Measurements from ENCODE around the gene ZBTB5. TPM values are rescaled to one million over a fixed set of nuclear protein-coding genes. Genes with fewer than 3 reads are reported as not detected.

ZBTB5 gene
- total and polyA plus RNA-seq, 2 of the 13 experiments (the other 11 are each of a cell fraction or from before 2014, with no cell fraction given): 12.5 to 20.5 TPM

GRCh38 chr9:37406603-37407401, 58.4 kb downstream of the ZBTB5 start:
- no peak for ATAC-seq
- in situ Hi-C loops (cut with HindIII; ENCODE audit: extremely low pct_ligation_motif_present, low pct_unique_long_range_greater_than_20kb) (no loop called here), intact Hi-C loops (cut with micrococcal nuclease; ENCODE audit: unreplicated experiment) (no loop called here)
- no peaks in the 10 kb centered on the region for H3K79me2 ChIP-seq (ENCODE audit: insufficient read depth, low read length)
- 74% methylated on average over 10 of the region's 11 CpGs for WGBS (ENCODE audit: low lambda C conversion rate)
- H4K20me1 ChIP-seq (ENCODE audit: insufficient read depth, low read length): no peaks in the 10 kb centered on the region
- ChIA-PET CTCF (ENCODE audit: low intra/inter-chr PET ratio, low total read pairs) (no interaction called here), POLR2A (no interaction called here)
- no peaks in the 10 kb centered on the region for H3K36me3 ChIP-seq (replicated peaks in 1 of 2; ENCODE audit: control insufficient read depth in 1 of 2, insufficient read depth in 2 of 2, low read length in 2 of 2)
- H3K4me1 ChIP-seq (ENCODE audit: insufficient read depth, low read length): peaks cover 32% of the 10 kb centered on the region
- no peak for DNase-seq (ENCODE audit: low spot score)
- no peaks in the 10 kb centered on the region for H3K9me3 ChIP-seq (ENCODE audit: low read length)
- no peak overlapping the region for H3K4me3 ChIP-seq (replicated peaks in 1 of 3; ENCODE audit: insufficient read depth in 1 of 3, low read depth in 2 of 3, low read length in 3 of 3)
- H3K27ac ChIP-seq (ENCODE audit: extremely low read length, insufficient read depth, low read length): no peak overlapping the region
- H3K27me3 ChIP-seq (ENCODE audit: control insufficient read depth in 1 of 2, insufficient read depth in 2 of 2, low read length in 2 of 2): 0 out of 5 replicates have a peak, but pooled peaks cover 0 to 3% of the 10 kb centered on the region in 2 experiments
- no peak overlapping the region for H3K4me2 ChIP-seq (ENCODE audit: low read depth, low read length)
- FAIRE-seq: no peak
- no peak overlapping the region for H2AFZ ChIP-seq (ENCODE audit: low read length)
- no peak overlapping the region for H3K9ac ChIP-seq (ENCODE audit: insufficient read depth, low read depth, low read length)
- no TSS peak for BruUV-seq (replicated peaks)
- no peak for TF ChIP-seq ZNF737 (CRISPR knock-in tag; IDR thresholded peaks at IDR 0.05; ENCODE audit: borderline replicate concordance)
- TF ChIP-seq ZNF577 (CRISPR knock-in tag; IDR thresholded peaks at IDR 0.05; ENCODE audit: borderline replicate concordance, low read depth): no peak
- no peak for TF ChIP-seq CHD2 (IDR thresholded peaks at IDR 0.05; ENCODE audit: low read depth, low read length)
- no peak for TF ChIP-seq PCBP2 (optimal IDR thresholded peaks at IDR 0.05; ENCODE audit: low read depth, low read length, poor library complexity, severe bottlenecking)
- no peak for TF ChIP-seq TCF7 (IDR thresholded peaks at IDR 0.05; ENCODE audit: low read depth)
- TF ChIP-seq PRDM10 (CRISPR knock-in tag; IDR thresholded peaks at IDR 0.05; ENCODE audit: low read depth): no peak
- TF ChIP-seq KDM2A (CRISPR knock-in tag; IDR thresholded peaks at IDR 0.05; ENCODE audit: borderline replicate concordance, low read depth): no peak
- TF ChIP-seq ZNF441 (CRISPR knock-in tag; IDR thresholded peaks at IDR 0.05; ENCODE audit: borderline replicate concordance): no peak
- no peak for TF ChIP-seq ZNF572 (CRISPR knock-in tag; IDR thresholded peaks at IDR 0.05)
- no peak for TF ChIP-seq PREB (CRISPR knock-in tag; IDR thresholded peaks at IDR 0.05)
- TF ChIP-seq ZBTB8A (CRISPR knock-in tag; IDR thresholded peaks at IDR 0.05; ENCODE audit: borderline replicate concordance, low read depth): no peak

Data from HepG2 (cell line).